ENCODE measurements around the gene RAB10.

RAB10 gene

DNA sequence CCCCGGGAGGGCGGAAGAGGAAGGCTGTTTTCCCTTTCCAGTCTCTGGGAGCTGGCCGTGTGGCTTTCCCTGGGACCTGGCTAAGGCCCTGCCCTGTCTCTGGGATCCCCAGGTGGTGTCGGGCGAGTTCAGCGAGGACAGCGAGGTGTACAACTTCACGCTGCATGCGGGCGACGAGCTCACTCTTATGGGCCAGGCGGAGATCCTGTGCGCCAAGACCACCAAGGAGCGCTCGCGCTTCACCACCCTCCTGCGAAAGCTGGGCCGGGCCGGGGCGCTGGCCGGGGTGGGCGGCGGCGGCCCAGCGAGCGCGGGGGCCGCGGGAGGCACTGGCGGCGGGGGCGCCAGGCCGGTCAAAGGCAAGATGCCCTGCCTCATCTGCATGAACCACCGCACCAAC, 150.2 kb downstream of the RAB10 start:
- no peak for DNase-seq

DNA sequence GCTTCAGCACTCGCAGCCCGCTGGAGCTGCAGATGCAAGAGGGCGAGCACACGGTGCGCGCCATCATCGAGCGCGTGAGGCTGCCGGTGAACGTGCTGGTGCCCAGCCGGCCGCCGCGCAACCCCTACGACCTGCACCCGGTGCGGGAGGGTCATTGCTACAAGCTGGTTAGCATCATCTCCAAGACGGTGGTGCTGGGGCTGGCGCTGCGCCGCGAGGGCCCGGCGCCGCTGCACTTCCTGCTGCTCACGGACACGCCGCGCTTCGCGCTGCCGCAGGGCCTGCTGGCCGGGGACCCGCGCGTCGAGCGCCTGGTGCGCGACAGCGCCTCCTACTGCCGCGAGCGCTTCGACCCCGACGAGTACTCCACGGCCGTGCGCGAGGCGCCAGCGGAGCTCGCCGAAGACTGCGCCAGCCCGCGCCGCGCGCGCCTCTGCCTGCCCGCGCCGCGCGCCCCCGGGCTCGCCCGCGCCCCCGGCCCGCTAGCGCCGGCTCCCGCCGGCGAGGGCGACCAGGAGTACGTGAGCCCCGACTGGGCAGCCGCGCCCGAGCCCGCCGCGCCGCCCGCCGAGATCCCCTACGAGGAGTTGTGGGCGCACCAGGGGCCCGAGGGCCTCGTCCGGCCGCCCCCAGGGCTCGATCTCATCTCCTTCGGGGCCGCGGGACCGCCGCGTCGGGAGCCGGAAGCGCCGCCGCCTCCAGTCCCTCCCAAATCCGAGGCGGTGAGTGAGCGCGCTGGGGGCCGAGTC, 150.8 kb downstream of the RAB10 start:
- no peak for DNase-seq

DNA sequence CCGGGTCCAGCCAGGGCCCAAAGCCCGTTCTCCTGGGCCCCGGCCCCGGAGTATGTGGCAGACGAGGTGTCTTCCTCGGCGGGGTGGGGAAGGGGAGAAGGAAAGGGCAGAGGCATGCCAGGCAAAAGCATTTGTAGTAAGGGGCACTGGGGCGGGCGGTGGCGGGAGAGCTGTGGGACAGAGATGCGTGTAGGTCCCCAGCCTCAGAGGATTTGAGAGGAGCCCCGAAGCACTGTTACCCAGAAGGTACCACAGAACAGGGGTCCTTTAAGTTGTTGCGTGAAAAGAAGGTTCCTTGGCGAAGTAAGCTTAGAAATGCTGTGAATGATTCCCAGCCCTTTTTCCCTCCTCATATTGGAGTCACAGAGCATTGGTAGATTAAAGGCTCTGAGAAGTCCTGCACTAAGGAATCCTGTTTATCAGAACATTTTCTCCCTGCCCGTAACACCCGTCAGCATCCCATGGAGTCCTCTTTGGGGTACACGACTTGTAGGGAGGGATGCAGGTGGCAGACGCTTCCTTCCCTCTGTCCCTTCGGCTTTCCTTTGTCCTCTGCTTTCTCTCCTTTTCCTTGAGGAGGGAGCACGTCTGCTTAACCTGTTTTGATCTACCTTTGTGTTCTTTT, 151.5 kb downstream of the RAB10 start:
- DNase-seq, result no peak

DNA sequence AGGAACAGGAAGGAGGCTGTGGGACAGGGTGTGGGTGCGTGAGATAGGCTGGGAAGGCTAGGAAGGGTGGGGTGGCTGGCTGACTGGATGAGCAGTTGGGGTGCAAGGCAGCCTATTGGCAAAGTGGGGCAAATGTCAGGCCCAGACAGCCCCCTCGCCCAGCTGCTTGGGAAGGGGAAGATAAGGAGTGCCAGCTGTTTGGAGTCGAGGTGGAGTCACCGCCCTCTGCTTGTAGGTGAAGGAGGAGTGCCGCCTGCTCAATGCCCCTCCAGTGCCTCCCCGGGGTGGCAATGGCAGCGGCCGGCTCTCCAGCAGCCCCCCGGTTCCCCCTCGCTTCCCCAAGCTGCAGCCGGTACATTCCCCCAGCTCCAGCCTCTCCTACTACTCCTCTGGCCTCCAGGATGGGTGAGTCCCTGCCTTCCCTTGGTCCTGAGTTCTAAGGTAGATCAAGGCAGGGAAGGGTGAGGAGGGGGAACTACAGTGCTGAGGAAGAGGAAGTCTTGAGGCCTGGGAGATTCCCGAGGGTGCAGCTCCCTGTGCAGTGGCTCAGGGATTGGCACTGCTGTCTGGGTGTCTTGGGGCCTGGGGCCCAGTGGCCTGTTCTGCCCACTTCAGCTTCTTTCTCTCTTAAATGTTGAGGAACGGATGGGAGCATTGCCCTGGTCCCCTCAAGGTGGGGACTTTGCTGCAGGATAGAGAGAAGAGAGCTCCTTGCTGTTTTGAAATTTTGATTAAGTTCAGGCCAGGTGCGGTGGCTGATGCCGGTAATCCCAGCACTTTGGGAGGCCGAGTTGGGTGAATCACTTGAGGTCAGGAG, 152.3 kb downstream of the RAB10 start:
- DNase-seq, result no peak

Measured in NCI-H524 treated with DMSO at 0.1 percent for 48 hours (cell line).